Stimulated activated CD8-positive, alpha-beta memory T cell treated with anti-CD3 and anti-CD28 coated beads, Interleukin-2, amount 100 ng/mL, for 48 hours (primary cell): ENCODE measurements around the gene BIRC7.

Source experiments
- DNase-seq, 2 donors: peaks; one replicate each; pipeline ENCODE4 v3.0.0-alpha.2; 2020; ENCODE audit warnings: low read depth in 2 of 2

BIRC7 gene

GRCh38 chr20:63225082-63225454 is 10.6 kb upstream of the BIRC7 start:
- no peak for DNase-seq

DNA sequence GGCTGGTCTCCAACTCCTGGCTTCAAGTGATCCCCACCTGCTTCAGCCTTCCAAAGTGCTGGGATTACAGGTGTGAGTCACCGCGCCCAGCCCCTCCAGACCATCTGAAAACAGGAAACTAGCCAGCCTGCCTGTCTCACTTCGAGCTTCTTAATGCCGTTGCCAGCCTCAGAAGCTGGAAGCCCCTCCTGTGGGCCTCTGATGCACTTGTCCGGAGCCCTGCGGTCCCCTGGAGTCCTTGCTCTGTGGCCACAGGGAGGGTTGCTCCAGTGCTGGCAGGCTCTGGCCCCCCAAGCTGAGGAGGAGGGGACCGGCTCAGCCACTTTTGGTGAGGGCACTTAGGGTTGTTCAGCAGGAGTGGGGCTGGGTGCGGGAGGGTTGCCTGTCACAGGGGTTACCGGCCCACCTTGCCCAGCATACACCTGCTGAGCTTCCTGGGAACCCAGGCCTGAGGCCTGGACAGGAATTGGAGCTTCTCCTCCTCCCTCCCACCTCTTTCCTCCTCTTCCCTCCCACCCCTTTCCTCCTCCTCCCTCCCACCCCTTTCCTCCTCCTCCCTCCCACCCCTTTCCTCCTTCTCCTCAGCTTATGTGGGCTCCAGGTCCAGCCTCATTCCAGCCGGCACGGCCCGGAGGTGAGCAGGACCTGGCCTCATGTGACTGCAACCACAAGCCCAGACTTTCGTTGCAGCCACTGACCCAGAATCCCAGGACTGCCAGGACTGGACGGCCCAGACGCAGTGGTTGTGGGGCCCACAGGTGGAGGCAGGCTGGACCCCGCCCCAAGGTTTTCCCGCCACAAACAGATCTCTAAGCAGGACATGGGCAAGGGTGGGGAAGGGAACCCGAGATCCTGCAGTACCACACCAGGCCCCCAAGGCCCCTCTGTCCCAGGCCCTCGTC is 9.4 kb upstream of the BIRC7 start:
- DNase-seq: no peak

- no peak for DNase-seq
These were observed 8.4 kb upstream of the BIRC7 start for GRCh38 chr20:63227260-63227659.

DNA sequence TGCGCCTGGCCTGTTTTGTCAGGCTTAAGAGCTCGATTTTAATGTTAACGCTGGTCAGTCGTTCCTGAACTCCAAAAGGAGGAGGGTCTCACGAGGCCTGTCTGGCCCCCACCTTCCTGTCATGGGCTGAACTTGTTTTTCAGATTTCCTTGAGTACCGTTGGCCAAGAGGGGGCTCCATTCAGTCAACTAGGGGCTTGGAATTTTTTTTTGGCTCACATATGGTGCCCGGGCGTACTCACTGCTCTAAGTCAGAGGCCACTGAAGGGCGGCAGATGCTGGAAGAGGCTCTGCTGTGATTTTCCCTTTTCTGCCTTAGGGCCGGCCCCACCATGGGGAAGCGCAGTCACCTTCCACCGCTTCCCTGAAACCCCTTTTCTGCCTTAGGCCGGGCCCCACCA is 6.9 kb upstream of the BIRC7 start:
- no peak for DNase-seq

DNA sequence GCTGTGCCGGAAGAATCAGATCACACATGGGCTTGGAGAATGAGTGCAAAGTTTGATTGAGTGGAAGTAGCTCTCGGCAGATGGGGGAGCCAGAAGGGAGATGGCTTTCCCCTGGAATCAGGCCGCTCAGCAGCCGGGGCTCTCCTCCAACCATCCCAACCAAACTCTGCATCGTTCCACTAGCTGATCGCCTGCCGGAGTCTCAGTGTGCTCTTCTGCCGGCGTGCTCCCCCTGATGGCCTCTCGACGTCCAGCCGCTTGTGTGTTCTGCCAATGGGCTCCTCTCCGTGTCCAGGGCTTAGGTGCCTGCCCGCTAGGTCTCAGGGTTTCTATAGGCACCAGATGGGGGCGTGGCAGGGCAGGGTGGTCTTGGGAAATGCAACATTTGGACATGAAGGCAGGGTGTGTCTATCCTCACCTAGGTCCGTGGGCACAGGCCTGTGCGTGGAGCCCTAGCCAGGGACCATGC is 4.9 kb upstream of the BIRC7 start:
- DNase-seq: no peak

DNA sequence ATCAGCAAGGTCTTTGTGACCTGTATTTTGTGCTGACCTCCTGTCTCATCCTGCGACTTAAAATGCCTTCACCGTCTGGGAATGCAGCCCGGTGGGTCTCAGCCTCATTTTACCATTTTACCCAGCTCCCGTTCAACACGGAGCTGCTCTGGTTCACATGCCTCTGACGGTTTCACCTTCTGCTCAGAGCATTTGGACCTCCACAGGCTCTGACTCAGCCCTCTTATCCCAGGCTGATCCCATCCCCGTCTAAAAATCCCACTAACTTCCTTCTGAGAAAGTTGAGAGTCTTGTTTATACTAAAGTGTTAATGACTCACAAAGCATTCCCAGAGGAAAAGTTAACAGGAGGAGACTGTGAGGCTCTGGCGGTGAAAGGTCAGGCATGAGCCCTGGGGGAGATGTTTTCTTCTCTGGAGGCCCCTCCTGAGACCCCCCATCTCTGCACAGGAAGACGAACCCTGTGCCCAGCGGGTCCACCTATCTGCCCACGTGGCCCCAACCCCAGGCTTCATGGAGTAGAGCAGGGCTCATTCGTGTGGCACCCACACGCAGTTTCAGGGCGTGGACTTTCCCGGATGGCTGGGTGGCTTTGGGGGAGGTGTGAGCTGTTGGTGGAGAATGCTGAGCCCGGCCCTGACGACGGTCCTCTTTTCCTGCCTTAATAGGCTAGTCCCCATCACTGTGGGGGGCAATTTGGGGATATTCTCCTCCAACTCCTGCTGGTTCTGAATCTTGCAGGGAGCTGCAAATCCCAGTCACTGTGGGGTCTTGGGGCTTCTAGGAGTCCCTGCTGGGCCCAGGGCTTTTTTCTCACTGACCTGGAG is 3.3 kb upstream of the BIRC7 start:
- DNase-seq: no peak

GRCh38 chr20:63233061-63233344 is 2.7 kb upstream of the BIRC7 start:
- no peak for DNase-seq

GRCh38 chr20:63233924-63234323 is 1.8 kb upstream of the BIRC7 start:
- no peak for DNase-seq

DNA sequence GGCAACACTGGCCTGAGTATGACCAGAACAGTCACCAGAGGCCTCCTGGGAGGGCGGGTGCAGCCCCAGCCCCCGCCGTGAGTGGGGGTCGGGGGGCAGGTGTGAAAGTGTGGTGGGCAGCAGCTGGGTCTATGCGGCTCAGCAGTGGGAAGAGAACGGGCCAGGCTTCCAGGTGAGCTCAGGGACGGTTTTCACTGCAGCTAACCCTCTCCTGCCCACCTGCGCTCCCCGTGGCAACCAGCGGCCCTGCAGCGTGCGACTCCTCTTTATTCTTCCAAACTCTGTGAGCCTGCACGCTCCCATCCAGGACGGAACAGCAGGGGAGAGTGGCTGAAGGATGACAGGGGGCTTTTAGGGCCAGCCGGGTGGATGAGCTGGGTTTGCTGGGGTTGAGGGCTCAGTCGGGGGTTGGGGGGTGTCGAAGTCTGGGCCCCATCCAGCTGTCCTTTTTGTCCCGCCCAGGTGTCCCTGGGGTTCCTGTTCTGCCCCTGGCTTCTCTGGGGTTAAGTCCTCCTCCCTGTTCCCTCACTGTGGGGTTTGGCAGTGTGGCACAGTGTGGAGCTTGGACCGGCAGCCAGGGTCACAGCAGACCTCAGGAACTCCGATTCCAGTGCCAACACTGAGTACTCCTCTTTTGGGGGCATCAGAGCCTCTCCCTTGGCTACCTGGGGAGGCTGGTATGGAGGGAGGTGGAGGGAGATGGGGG is 859 bp upstream of the BIRC7 start:
- peak in 1 of 2 donors; percentile 11 for DNase-seq

DNA sequence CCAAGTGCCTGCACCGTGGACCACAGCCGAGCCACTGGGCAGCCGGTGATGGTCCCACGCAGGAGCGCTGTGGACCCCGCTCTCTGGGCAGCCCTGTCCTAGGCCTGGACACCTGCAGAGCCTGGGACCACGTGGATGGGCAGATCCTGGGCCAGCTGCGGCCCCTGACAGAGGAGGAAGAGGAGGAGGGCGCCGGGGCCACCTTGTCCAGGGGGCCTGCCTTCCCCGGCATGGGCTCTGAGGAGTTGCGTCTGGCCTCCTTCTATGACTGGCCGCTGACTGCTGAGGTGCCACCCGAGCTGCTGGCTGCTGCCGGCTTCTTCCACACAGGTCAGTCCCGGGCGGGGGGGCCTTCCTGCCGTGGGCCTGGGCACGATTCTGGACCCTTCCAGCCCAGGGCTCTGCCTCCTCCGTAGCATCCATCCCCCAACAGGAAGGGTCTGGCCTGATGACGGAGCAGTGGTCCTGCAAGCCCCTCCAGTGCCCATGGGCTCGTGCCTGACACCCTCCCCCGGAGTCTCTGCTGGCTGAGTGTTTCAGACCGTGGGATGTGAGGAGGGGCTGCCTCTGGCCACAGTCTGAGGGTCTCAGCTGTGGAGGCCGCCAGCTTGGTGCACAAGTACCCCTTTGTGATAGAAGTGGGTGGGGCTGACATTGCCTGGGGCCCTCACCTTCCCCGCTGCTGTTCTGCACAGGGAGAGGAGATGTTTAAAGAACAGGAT is 572 bp downstream of the BIRC7 start:
- no peak for DNase-seq

GRCh38 chr20:63238031-63238430 is 2.3 kb downstream of the BIRC7 start:
- DNase-seq: no peak

GRCh38 chr20:63238514-63239125 is 2.9 kb downstream of the BIRC7 start:
- DNase-seq: no peak

- DNase-seq: no peak
These were observed 3.7 kb downstream of the BIRC7 start for GRCh38 chr20:63239431-63239830.

GRCh38 chr20:63240004-63240403 is 4.3 kb downstream of the BIRC7 start:
- no peak for DNase-seq

DNA sequence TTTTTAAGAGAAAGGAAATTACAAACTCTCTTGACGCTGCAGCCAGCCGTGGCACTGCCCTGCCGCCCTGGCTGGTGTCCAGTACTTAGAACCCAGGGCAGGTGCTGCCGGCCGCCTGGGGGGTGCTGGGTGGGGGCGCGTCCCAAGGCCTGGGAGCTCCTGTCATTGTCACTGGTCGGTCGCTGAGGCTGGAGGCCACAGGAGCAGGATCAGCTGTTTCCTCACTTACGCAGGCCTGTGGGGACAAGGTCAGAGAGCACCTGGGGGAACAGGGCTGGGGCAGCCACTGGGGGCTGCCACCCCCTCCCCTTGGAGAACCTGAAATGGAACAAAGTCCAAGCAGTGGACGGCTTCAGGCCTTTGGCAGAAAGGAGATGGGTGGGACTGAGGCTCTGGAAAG is 5.6 kb downstream of the BIRC7 start:
- DNase-seq: no peak

GRCh38 chr20:63242736-63243135 is 7.0 kb downstream of the BIRC7 start:
- no peak for DNase-seq

DNA sequence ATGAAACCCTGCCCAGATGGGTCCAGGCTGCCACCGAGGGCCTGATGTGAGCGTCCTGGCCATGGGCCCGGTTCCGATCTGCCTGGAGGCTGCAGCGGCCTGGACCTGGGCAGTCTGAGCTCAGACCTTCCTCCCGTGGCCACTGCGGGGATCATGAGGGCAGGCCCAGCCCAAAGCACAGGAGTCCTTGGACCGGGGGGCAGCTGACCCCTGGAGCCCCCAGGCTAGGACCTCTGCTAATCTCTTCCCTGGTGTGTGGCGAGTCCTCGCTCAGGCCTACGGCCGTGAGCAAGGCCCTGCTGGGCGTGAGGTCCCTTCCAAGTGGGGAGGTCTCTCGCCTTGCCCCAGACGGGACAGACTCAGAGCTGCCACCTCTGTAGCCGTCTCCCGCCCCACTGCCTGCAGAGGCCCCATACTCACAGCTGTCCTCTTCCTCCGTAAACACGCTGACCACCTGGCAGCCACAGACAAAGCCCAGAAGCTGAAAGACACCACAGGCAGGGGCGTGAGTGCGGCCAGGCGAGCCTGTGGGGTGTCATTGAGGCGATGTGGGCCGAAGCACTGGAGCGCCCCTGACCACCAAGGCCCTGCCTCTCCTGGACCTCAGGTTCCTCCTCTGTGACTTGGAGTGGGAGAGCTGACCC is 8.0 kb downstream of the BIRC7 start:
- no peak for DNase-seq

GRCh38 chr20:63244468-63244867 is 8.8 kb downstream of the BIRC7 start:
- DNase-seq: no peak

DNA sequence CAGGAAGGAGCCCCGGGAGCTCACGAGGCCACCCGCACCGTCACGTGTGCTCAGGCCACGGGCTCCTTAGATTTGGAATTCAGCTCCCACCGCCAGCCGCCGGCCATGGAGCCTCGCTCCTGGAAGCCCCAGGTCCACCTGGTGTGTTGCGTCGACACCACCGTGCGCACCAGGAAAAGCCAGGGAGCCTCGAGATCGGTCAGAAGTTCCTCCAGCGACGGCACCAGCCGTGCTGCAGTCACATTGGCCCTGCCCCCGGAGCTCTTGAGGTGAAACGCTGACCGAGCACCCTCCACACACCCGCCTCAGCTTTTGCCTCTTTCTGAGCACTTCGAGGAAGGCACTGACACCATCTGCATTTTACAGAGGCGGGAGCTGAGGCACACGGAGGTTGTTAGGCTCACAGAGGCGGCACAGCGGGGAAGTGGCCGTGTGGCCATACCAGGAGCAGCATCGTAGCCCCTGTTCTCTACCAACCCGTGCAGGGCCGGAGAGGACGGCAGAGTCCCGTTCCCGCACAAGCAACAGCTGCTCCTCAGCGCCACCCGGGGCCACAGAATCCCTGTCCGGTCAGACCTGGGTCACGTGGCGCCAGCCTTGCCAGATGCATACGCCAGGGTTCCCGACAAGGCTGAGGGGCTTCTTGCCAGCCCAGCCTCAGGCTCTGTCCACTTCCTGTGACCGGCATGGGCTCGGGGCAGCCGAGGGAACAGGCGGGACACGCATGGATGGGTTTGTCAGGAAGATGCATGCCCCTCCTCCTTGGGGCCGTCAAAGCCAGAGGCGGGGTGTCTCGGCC is 11.0 kb downstream of the BIRC7 start:
- no peak for DNase-seq

DNA sequence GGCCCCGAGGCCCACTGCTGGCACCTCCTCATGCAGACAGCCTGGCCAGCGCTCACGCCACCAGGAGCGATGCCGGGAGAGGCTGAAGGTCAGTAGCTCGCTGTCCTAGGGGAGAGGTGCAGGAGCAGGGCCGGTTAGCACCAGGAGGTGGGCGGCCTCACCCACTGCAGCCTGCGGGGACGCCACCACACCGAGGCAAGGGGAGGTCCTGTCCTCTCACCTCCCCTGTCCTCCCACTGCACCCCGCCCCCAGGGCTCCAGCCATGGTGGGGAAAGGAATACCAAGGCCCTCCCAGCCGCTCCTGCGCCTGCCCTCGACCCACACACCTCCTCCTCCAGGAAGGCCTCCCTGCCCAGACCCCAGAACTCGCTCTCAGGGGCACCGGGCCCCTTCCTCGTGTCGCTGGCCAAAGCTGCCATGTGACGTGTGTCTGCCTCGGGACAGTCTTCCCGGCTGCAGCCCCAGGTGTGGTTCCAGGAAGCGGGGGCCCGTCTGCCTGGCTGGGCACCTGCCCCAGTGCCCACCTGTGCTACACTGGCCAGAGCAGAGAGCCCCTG is 12.0 kb downstream of the BIRC7 start:
- no peak for DNase-seq
